ENCODE data around the gene SHISA9. TPM values are rescaled to one million over a fixed set of nuclear protein-coding genes. Genes with fewer than 3 reads are reported as not detected.

Gene SHISA9
- total and polyA plus RNA-seq, 4 donors: under 0.01 to 0.46 (median 0.07) TPM

DNA sequence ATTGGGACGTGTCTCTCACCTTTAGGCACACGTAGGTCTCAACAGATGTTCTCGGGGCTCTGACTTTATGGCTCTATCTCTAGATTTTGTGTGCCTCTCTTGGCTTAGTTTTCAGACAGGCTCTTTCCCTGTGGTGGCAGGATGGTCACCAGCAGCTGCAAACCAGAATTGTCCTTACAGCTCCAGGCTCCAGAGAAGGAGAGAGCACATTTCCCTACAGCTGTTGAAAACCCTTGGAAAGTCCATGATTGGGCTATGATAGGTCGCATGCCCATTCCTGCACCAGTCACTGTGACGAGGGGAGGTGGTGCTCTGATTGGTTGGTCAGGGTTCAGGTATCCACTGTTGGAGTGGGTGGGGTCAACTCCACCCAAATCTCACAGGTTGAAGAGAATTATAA lies 41.5 kb downstream of the SHISA9 start:
- no peaks in the 10 kb centered on the region for H3K36me3 ChIP-seq (ENCODE audit: control insufficient read depth in 4 of 4, insufficient read depth in 4 of 4, low read length in 4 of 4)
- ATAC-seq (ENCODE audit: insufficient read depth, low FRiP score) (no peak), DNase-seq (no peak)
- H3K4me1 ChIP-seq (ENCODE audit: control insufficient read depth in 5 of 5, insufficient read depth in 5 of 5, low read length in 5 of 5): no peaks in the 10 kb centered on the region
- H3K4me3 ChIP-seq: no peak overlapping the region
- H3K27me3 ChIP-seq (ENCODE audit: control insufficient read depth in 3 of 3, insufficient read depth in 3 of 3, low read length in 2 of 3): no peaks in the 10 kb centered on the region
- H3K27ac ChIP-seq (ENCODE audit: low read depth in 1 of 2, low read length in 1 of 2): no peak overlapping the region
- peaks cover 0 to 7% (median 0%) of the 10 kb centered on the region in 4 donors for H3K9me3 ChIP-seq (ENCODE audit: control insufficient read depth in 4 of 4, insufficient read depth in 3 of 4, low read length in 3 of 4)
- WGBS, 2 donors: 65 to 76% methylated on average over 5 of the region's 5 CpGs
- no peak for TF ChIP-seq CTCF (IDR thresholded peaks at IDR 0.05; ENCODE audit: control extremely low read depth, extremely low read depth)
- no peak overlapping the region for H3K9ac ChIP-seq (ENCODE audit: insufficient read depth in 1 of 2, low read length in 2 of 2)

DNA sequence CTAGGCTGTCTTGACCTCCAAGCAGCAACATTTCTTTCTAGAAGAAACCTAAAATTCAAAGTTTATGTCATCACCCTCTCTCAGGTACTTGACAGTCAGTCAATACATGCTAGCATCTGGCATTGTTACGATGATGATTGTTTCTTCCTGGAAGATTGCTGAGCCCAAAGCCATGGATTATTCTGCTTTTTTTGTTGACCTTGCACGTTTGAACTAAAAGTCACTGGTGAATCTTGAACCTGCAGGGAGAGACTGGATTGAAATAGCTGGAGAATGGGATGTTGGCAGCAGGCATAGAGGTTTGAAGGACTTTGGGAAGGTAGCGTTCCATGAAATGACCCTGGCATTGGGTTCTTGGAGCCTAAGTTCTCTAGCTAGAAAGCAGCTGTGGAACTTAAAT lies 42.9 kb downstream of the SHISA9 start:
- no peak overlapping the region for H3K9ac ChIP-seq (ENCODE audit: insufficient read depth in 1 of 2, low read length in 2 of 2)
- no peak for TF ChIP-seq CTCF (IDR thresholded peaks at IDR 0.05; ENCODE audit: control extremely low read depth, extremely low read depth)
- 78 to 82% methylated on average over 3 of the region's 3 CpGs for WGBS, 2 donors

DNA sequence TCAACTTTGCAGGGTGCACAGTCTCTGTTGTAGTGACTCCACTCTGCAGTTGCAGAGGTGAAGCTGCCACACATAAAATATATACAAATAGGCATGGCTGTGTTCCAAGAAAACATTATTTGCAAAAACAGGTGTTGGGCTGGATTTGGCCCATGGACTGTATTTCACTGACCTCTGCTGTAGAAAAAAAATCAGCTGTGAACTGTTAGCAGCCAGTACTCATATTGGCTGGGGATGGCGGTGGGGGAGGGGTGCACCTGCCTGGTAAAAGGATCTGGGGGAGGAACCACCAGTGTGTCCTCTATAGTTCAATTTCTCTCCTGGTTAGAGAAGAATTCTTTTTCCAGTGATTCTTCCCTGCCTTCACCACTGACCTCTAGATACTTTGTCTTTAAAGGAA lies 50.0 kb downstream of the SHISA9 start:
- no peak for DNase-seq
- no peaks in the 10 kb centered on the region for H3K36me3 ChIP-seq (ENCODE audit: control insufficient read depth in 4 of 4, insufficient read depth in 4 of 4, low read length in 4 of 4)
- no peak overlapping the region for H3K27ac ChIP-seq (ENCODE audit: low read depth in 1 of 2, low read length in 1 of 2)
- peaks cover 0 to 5% (median 0%) of the 10 kb centered on the region in 3 donors for H3K27me3 ChIP-seq (ENCODE audit: control insufficient read depth in 3 of 3, insufficient read depth in 3 of 3, low read length in 2 of 3)
- no peak overlapping the region for H3K4me3 ChIP-seq
- 80 to 83% methylated on average over 1 of the region's 1 CpG for WGBS, 2 donors
- TF ChIP-seq CTCF (IDR thresholded peaks at IDR 0.05; ENCODE audit: control extremely low read depth, extremely low read depth): no peak
- H3K9ac ChIP-seq (ENCODE audit: insufficient read depth in 1 of 2, low read length in 2 of 2): no peak overlapping the region
- no peak for ATAC-seq (ENCODE audit: insufficient read depth, low FRiP score)
- peaks cover 0 to 5% (median 0%) of the 10 kb centered on the region in 4 donors for H3K9me3 ChIP-seq (ENCODE audit: control insufficient read depth in 4 of 4, insufficient read depth in 3 of 4, low read length in 3 of 4)
- no peaks in the 10 kb centered on the region for H3K4me1 ChIP-seq (ENCODE audit: control insufficient read depth in 5 of 5, insufficient read depth in 5 of 5, low read length in 5 of 5)

More for the DNA sequence above, 42.9 kb downstream of the SHISA9 start:
- DNase-seq (no peak), ATAC-seq (ENCODE audit: insufficient read depth, low FRiP score) (no peak)
- H3K27ac ChIP-seq (ENCODE audit: low read depth in 1 of 2, low read length in 1 of 2): no peak overlapping the region
- no peaks in the 10 kb centered on the region for H3K27me3 ChIP-seq (ENCODE audit: control insufficient read depth in 3 of 3, insufficient read depth in 3 of 3, low read length in 2 of 3)
- no peaks in the 10 kb centered on the region for H3K36me3 ChIP-seq (ENCODE audit: control insufficient read depth in 4 of 4, insufficient read depth in 4 of 4, low read length in 4 of 4)
- H3K9me3 ChIP-seq (ENCODE audit: control insufficient read depth in 4 of 4, insufficient read depth in 3 of 4, low read length in 3 of 4): peaks cover 0 to 9% (median 0%) of the 10 kb centered on the region in 4 donors
- no peaks in the 10 kb centered on the region for H3K4me1 ChIP-seq (ENCODE audit: control insufficient read depth in 5 of 5, insufficient read depth in 5 of 5, low read length in 5 of 5)
- no peak overlapping the region for H3K4me3 ChIP-seq

DNA sequence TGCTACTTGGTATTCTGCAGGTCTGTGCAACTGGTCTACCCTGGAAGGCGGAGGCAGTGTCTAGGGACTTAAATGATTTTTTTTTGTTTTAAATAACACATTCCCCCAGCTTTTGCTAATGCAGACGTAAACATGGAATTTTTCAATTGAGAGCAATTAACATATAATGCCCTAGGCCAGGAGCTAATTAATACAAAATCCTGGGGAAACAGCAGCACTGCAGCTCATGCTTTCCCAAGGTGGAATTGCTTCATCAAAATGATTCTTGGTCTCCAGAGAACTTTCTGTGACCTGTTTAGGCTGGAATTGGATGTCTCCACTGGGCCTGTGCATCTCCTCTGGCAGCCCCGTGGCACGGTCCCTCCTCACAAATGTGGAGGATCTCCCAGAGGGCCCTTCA lies 50.6 kb downstream of the SHISA9 start:
- Histone ChIP-seq H3K4me3 (no peak overlapping the region), H3K36me3 (ENCODE audit: control insufficient read depth in 4 of 4, insufficient read depth in 4 of 4, low read length in 4 of 4) (no peaks in the 10 kb centered on the region), H3K9ac (ENCODE audit: insufficient read depth in 1 of 2, low read length in 2 of 2) (no peak overlapping the region), H3K27ac (ENCODE audit: low read depth in 1 of 2, low read length in 1 of 2) (no peak overlapping the region), H3K4me1 (ENCODE audit: control insufficient read depth in 5 of 5, insufficient read depth in 5 of 5, low read length in 5 of 5) (no peaks in the 10 kb centered on the region), H3K27me3 (ENCODE audit: control insufficient read depth in 3 of 3, insufficient read depth in 3 of 3, low read length in 2 of 3) (peaks cover 0 to 5% (median 0%) of the 10 kb centered on the region in 3 donors), H3K9me3 (ENCODE audit: control insufficient read depth in 4 of 4, insufficient read depth in 3 of 4, low read length in 3 of 4) (peaks cover 0 to 3% (median 0%) of the 10 kb centered on the region in 4 donors)
- DNase-seq: no peak
- WGBS, 2 donors: 87 to 94% methylated on average over 4 of the region's 4 CpGs
- no peak for TF ChIP-seq CTCF (IDR thresholded peaks at IDR 0.05; ENCODE audit: control extremely low read depth, extremely low read depth)
- ATAC-seq (ENCODE audit: insufficient read depth, low FRiP score): no peak
